Measurements from ENCODE around the gene CBR1.
"Not testable (repeated sequence)": the region's sequence is repeated elsewhere in the genome, so short reads cannot be mapped to it uniquely, and the experiment has no call there.

Gene CBR1

GRCh38 chr21:36048357-36048756 lies 21.5 kb upstream of the CBR1 start:
- DNase-seq (ENCODE audit: low read depth in 2 of 2), result no peak

GRCh38 chr21:36052860-36053714 lies 16.7 kb upstream of the CBR1 start:
- no peak for DNase-seq (ENCODE audit: low read depth in 2 of 2)

GRCh38 chr21:36053715-36054062 lies 16.1 kb upstream of the CBR1 start:
- no peak for DNase-seq (ENCODE audit: low read depth in 2 of 2)

GRCh38 chr21:36055551-36055950 lies 14.3 kb upstream of the CBR1 start:
- DNase-seq (ENCODE audit: low read depth in 2 of 2), result no peak

DNA sequence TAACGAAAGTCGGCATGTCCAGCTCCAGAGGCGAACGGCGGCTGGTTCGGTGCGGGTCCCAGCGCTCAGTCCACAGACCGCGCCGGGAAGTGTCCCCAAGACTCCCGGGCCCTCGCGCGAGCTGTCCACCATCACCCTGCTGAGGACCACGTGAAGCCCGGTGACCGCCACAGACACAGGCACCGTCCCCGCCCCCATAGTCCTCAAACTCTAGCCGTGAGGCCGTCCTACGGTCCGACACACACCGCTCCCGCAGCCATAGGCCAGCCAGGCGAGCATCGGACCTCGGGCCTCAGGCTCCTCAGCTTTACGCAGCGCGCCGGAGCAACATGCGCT lies 10.0 kb upstream of the CBR1 start:
- no peak for DNase-seq (ENCODE audit: low read depth in 2 of 2)

- peak; percentile 85 for DNase-seq (ENCODE audit: low read depth in 2 of 2)
These were observed 9.5 kb upstream of the CBR1 start, which contains the start of gene SETD4 for GRCh38 chr21:36060159-36060921. Gene SETD4, minus strand, starts transcription at chr21:36060526. Its CDS starts 1,638 bp downstream, at chr21:36058888.

- DNase-seq (ENCODE audit: low read depth in 2 of 2), result no peak
These were observed 8.4 kb upstream of the CBR1 start for GRCh38 chr21:36061445-36061844.

DNA sequence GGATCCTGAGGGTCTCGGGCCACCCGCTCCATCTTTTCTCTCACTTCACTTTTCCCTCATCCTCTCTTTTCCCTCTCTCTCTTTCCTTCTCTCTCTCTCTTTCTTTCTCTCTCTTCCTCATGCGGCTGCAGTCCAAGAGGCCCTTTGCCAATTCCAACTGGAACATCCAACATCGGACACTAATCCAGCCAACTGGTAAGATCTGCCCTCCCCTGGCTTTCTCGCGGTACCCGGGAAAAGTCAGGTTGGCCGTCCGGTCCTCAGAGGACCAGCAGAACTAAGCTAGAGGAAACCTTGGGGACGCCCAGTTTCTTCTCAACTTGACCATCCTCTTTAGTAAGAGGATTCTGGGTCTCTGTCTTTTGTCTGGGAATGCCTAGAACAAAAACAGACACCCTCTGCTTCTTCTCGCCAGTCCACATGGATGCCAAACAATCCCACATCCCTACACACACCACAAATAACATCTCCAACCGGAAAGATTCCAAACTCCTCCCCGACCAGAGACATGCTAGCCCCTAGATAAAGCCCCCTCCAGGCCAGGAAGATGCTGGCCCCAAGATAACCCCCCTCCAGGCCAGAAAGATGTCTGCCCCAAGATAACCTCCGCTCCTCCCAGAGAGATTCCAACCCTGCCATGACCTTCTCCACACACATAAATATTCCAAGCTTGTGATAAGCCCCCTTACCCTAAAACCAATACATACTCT lies 6.3 kb upstream of the CBR1 start:
- DNase-seq (ENCODE audit: low read depth in 2 of 2), result no peak

DNA sequence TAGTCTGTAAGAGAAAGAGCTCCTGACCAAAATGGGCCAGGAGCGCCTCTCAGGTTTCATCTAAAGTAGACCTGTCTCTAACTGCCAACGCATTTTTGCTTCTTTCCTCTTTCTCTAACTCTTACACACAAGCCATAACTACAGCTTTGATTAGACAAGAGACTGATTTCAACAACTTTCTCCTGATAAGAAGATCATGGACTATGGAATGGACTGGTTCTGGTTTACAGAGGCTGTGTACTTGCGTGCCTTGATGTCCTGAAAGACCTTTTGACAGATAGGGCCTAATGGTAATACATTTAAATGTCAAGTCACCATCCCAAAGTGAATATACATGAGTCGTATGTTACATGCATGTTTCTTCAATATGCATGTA lies 5.8 kb upstream of the CBR1 start:
- no peak for DNase-seq (ENCODE audit: low read depth in 2 of 2)

DNA sequence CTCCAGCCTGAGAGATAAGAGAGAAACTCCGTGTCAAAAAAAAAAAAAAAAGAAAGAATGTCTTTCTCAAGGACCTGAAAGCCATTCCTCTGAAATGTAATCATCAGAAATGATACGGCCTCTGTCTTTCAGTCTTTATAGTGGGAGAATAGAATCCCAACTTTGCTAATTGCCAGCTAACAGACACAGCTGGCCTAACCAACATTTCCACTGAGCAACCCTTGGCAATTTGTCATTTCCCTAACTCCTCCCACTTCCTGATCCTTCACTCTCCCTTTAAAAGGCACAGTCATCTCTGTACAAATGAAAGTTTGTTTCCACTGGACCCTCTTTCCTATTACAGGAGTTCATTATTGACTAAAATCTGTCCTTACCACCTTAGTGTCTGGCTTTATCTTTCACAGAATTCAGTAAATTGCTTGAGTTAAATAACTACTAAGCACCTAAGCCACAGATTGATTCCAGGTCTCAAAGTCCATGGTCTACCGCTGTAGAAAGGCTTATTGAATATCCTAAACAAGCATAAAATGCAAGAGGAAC lies 4.3 kb upstream of the CBR1 start:
- DNase-seq (ENCODE audit: low read depth in 2 of 2), result no peak

DNA sequence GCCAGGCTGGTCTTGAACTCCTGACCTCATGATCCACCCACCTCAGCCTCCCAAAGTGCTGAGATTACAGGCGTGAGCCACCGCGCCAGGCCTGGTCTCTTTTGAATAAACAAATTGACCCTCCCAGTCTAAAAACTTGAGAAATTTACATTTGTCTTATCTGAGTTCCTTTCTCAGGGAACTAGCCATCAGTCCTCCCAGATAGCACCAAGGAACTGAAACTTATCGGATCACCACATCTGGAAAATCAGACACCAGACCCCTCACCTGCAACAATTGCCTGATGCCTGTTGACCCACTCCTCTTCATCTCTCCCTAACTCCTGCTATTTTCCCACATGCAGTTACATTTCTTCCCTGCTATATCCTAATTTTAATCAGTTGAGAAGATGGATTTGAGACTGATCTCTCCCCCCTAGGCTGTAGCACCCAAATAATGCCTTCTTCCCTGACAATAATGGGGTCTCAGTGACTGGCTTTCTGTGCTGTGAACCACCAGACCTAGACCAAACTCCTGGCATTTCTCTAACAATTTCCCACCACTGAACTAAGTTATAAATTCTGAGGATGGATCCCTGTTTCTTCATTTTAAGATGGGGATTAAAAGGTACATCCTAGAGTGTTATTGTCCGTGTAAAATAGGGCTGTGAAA lies 951 bp upstream of the CBR1 start:
- no peak for DNase-seq (ENCODE audit: low read depth in 2 of 2)

- DNase-seq (ENCODE audit: low read depth in 2 of 2), result no peak
These were observed 1.2 kb downstream of the CBR1 start for GRCh38 chr21:36070999-36071398.

- DNase-seq (ENCODE audit: low read depth in 2 of 2), result no peak
These were observed 2.8 kb downstream of the CBR1 start for GRCh38 chr21:36072453-36073162.

GRCh38 chr21:36073181-36073580 lies 3.4 kb downstream of the CBR1 start:
- no peak for DNase-seq (ENCODE audit: low read depth in 2 of 2)

DNA sequence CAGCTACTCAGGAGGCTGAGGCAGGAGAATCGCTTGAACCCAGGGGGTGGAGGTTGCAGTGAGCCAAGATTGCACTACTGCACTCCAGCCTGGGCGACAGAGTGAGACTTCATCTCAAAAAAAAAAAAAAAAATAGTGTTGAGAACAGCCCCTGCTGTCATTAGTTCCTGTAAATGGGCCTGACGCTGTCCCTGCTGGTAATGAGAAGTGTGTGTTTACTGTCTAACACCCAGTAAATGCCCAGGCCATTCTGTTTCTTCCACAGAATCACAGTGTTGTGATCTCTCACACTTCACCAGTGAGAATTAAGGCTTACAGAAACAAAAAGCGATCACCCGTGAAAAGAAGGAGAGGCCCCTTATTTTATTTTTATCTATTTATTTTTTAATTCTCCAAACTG lies 4.1 kb downstream of the CBR1 start:
- DNase-seq (ENCODE audit: low read depth in 2 of 2), result not testable (repeated sequence)

DNA sequence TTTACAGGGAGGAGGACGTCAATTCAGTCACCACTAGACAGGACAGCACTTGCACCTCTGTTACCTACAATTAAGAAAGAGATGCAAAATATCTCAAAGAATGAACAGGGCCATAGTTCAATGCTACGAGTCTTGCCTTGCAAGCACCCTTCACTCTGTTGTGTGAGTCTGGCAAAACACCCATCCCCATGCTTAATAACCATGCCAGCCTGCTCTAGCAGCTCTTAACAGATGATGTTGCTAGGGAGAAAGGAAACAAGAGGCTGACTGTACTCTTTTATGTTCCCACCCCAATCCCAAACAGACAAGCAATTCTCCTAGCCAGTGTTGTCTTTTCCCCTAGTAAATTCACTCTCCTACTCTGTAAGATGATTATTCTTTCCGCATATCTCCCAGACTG lies 5.3 kb downstream of the CBR1 start:
- no peak for DNase-seq (ENCODE audit: low read depth in 2 of 2)

DNA sequence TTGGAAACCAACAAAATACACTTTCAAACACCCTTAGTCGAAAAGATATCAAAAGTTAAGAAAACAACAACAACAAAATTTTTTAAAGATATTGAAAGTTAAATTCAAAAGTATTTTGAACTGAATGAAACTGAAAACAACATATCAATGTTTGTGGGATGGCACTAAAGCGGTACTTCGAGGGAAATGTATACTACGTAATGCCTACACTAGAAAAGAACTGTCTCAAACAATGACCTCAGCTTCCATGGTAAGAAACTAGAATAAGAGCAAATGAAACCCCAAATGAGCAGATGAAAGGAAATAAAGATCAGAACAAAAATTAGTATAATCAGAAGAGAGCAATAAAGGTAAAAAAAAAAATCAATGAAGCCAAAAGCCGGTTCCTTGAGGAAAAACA lies 6.1 kb downstream of the CBR1 start:
- no peak for DNase-seq (ENCODE audit: low read depth in 2 of 2)

- DNase-seq (ENCODE audit: low read depth in 2 of 2), result no peak
These were observed 7.2 kb downstream of the CBR1 start for GRCh38 chr21:36076878-36077655.

GRCh38 chr21:36077758-36078157 lies 7.9 kb downstream of the CBR1 start:
- DNase-seq (ENCODE audit: low read depth in 2 of 2), result no peak

DNA sequence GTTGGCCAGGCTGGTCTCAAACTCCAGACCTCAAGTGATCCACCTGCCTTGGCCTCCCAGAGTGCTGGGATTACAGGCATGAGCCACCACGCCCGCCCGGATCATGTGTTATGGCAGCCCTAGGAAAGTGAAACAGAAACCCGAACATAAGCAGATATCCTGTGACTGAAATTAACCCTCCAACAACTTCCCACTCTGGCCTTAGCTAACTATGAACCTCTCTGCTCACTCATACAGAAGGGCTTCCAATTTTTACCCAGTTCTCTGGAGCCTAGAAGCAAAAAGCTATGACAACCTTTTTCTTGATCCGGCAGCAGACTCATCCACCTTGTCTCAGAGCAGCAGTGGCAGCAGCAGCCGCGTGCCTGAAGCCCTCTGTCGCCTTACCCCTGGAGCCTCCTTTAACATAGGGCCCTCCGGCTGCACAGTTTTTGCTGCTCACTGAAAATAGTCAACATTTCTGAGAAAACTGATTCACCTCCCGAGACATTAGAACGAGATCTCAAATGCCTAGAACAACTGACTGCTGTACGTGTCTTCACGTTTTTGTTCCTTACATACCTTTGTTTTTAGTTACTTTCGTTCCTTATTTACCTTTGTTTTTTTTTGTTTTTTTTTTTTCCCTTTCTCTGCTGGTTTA lies 9.3 kb downstream of the CBR1 start:
- peak in 1 of 2 donors; percentile 10 for DNase-seq (ENCODE audit: low read depth in 2 of 2)

All from activated CD8-positive, alpha-beta memory T cell treated with anti-CD3 and anti-CD28 coated beads for 4 hours (primary cell).